HG03066 (cell line): Measurements from ENCODE around the gene ZNF358.

Experiments
- ATAC-seq: cut with Tn5 transposase; IDR thresholded peaks from one replicate; pipeline ENCODE4 v1.9.1; 2021; ENCODE audit warnings: low read depth; ENCODE audit not compliant: unreplicated experiment

The ZNF358 gene

GRCh38 chr19:7554990-7555864 is 39.3 kb downstream of the ZNF358 start:
- ATAC-seq: no peak

GRCh38 chr19:7556696-7557315 is 40.9 kb downstream of the ZNF358 start:
- ATAC-seq: no peak

- ATAC-seq: no peak
These were observed 42.8 kb downstream of the ZNF358 start for GRCh38 chr19:7558667-7559066.

- no peak for ATAC-seq
These were observed 43.2 kb downstream of the ZNF358 start for GRCh38 chr19:7559102-7559501.

GRCh38 chr19:7560255-7560654 is 44.4 kb downstream of the ZNF358 start:
- no peak for ATAC-seq

- ATAC-seq: no peak
These were observed 45.4 kb downstream of the ZNF358 start for GRCh38 chr19:7561325-7561724.

- ATAC-seq: no peak
These were observed 46.9 kb downstream of the ZNF358 start for GRCh38 chr19:7562646-7563393.

GRCh38 chr19:7564866-7565265 is 49.0 kb downstream of the ZNF358 start:
- ATAC-seq: no peak

GRCh38 chr19:7565332-7565731 is 49.4 kb downstream of the ZNF358 start:
- no peak for ATAC-seq
